ENCODE results near the gene KIFAP3. TPM values are rescaled to one million over a fixed set of nuclear protein-coding genes. Genes with fewer than 3 reads are reported as not detected.

Gene KIFAP3
- total RNA-seq, 6 experiments from 2014 or later: 5.9 to 9.2 (median 8.0) TPM

- TF ChIP-seq POLR2A (IDR thresholded peaks at IDR 0.05) (no peak), CTCF (IDR thresholded peaks at IDR 0.05) (no peak)
- H3K27ac ChIP-seq: no peak overlapping the region
- no peaks in the 10 kb centered on the region for H3K9me3 ChIP-seq
- no peak overlapping the region for H3K4me3 ChIP-seq
- no peak for ATAC-seq
- H3K27me3 ChIP-seq: no peaks in the 10 kb centered on the region
- peaks cover 0 to 27% (median 6%) of the 10 kb centered on the region in 4 donors for H3K36me3 ChIP-seq
- intact Hi-C loops (cut with DNase I): no loop called here
- WGBS (ENCODE audit: insufficient coverage, low coverage, low lambda C conversion rate, missing lambda C conversion rate): no CpG with 5 or more reads among the region's 20 CpGs
- DNase-seq: no peak
- H3K4me1 ChIP-seq: peaks cover 0 to 19% (median 3%) of the 10 kb centered on the region in 4 donors
Measured at GRCh38 chr1:169882039-169882511, 192.4 kb downstream of the KIFAP3 start.

GRCh38 chr1:169879034-169879840, 195.3 kb downstream of the KIFAP3 start:
- Histone ChIP-seq H3K4me1 (peaks cover 0 to 19% (median 3%) of the 10 kb centered on the region in 4 donors), H3K9me3 (no peaks in the 10 kb centered on the region), H3K27ac (no peak overlapping the region), H3K4me3 (no peak overlapping the region), H3K36me3 (peaks cover 0 to 33% (median 8%) of the 10 kb centered on the region in 4 donors), H3K27me3 (no peaks in the 10 kb centered on the region)
- TF ChIP-seq CTCF (IDR thresholded peaks at IDR 0.05): no peak
- no peak for TF ChIP-seq POLR2A (IDR thresholded peaks at IDR 0.05)
- intact Hi-C loops (cut with DNase I): no loop called here
- WGBS (ENCODE audit: insufficient coverage, low coverage, low lambda C conversion rate, missing lambda C conversion rate): 80% methylated on average over 4 of the region's 4 CpGs
- DNase-seq (no peak), ATAC-seq (no peak)

- Histone ChIP-seq H3K27me3 (no peaks in the 10 kb centered on the region), H3K4me3 (no peak overlapping the region), H3K36me3 (peaks cover 0 to 40% (median 9%) of the 10 kb centered on the region in 4 donors), H3K4me1 (peaks cover 0 to 19% (median 3%) of the 10 kb centered on the region in 4 donors), H3K27ac (no peak overlapping the region), H3K9me3 (no peaks in the 10 kb centered on the region)
- intact Hi-C loops (cut with DNase I): no loop called here
- DNase-seq: no peak
- no peak for TF ChIP-seq CTCF (IDR thresholded peaks at IDR 0.05)
- no peak for TF ChIP-seq POLR2A (IDR thresholded peaks at IDR 0.05)
- WGBS (ENCODE audit: insufficient coverage, low coverage, low lambda C conversion rate, missing lambda C conversion rate): 92% methylated on average over 4 of the region's 4 CpGs
- ATAC-seq: peak in 1 of 4 donors; percentile 24
Measured at GRCh38 chr1:169878498-169878897, 196.0 kb downstream of the KIFAP3 start.

- intact Hi-C loops (cut with DNase I): no loop called here
Measured at GRCh38 chr1:169877800-169878491, 196.5 kb downstream of the KIFAP3 start.

More at GRCh38 chr1:169877800-169878491, 196.5 kb downstream of the KIFAP3 start:
- H3K36me3 ChIP-seq: peaks cover 0 to 46% (median 11%) of the 10 kb centered on the region in 4 donors
- no peak overlapping the region for H3K4me3 ChIP-seq
- no peak overlapping the region for H3K27ac ChIP-seq
- TF ChIP-seq CTCF (IDR thresholded peaks at IDR 0.05) (no peak), POLR2A (IDR thresholded peaks at IDR 0.05) (no peak)
- H3K27me3 ChIP-seq: no peaks in the 10 kb centered on the region
- peaks cover 0 to 19% (median 3%) of the 10 kb centered on the region in 4 donors for H3K4me1 ChIP-seq
- no peak for DNase-seq
- peak in 3 of 4 donors; percentile 24 to 66 (median 38) for ATAC-seq
- H3K9me3 ChIP-seq: no peaks in the 10 kb centered on the region
- WGBS (ENCODE audit: insufficient coverage, low coverage, low lambda C conversion rate, missing lambda C conversion rate): 92% methylated on average over 2 of the region's 2 CpGs
